NCI-H2196 treated with DMSO at 0.1 percent for 48 hours (cell line): ENCODE data around the gene FZR1.

Experiments
- DNase-seq: peaks from one replicate; lab custom pipeline; 2025; ENCODE audit not compliant: unreplicated experiment; lab: John Stamatoyannopoulos, UW

The FZR1 gene

GRCh38 chr19:3513229-3514140, 7.4 kb downstream of the FZR1 start:
- no peak for DNase-seq

- DNase-seq = no peak
These were observed 8.8 kb downstream of the FZR1 start for GRCh38 chr19:3514930-3515329.

- DNase-seq = no peak
These were observed 9.8 kb downstream of the FZR1 start for GRCh38 chr19:3515891-3516422.

GRCh38 chr19:3516675-3517207, 10.6 kb downstream of the FZR1 start:
- peak; percentile 88 for DNase-seq

GRCh38 chr19:3517638-3518037, 11.5 kb downstream of the FZR1 start:
- DNase-seq = no peak

GRCh38 chr19:3518255-3518654, 12.1 kb downstream of the FZR1 start:
- DNase-seq = no peak

GRCh38 chr19:3518659-3519058, 12.5 kb downstream of the FZR1 start:
- no peak for DNase-seq

GRCh38 chr19:3519126-3519525, 13.0 kb downstream of the FZR1 start:
- DNase-seq = no peak

- DNase-seq = no peak
These were observed 14.3 kb downstream of the FZR1 start for GRCh38 chr19:3520166-3521103.

- no peak for DNase-seq
These were observed 15.0 kb downstream of the FZR1 start for GRCh38 chr19:3521104-3521445.

- no peak for DNase-seq
These were observed 16.6 kb downstream of the FZR1 start for GRCh38 chr19:3522421-3523360.

GRCh38 chr19:3523361-3524077, 17.4 kb downstream of the FZR1 start:
- no peak for DNase-seq

GRCh38 chr19:3524078-3524842, 18.1 kb downstream of the FZR1 start:
- DNase-seq = no peak

GRCh38 chr19:3524904-3525451, 18.9 kb downstream of the FZR1 start:
- DNase-seq = no peak

- DNase-seq = no peak
These were observed 20.6 kb downstream of the FZR1 start for GRCh38 chr19:3526507-3527237.

- DNase-seq = no peak
These were observed 21.3 kb downstream of the FZR1 start for GRCh38 chr19:3527238-3527910.

- no peak for DNase-seq
These were observed 22.0 kb downstream of the FZR1 start for GRCh38 chr19:3528080-3528479.
